CD4-positive, alpha-beta T cell treated with Interleukin-17A for 1 hour (primary cell): ENCODE data around the gene THAP11.

ENCODE experiments used
- DNase-seq: peaks from one replicate; pipeline ENCODE4 v3.0.0-alpha.2; 2020

THAP11 gene

GRCh38 chr16:67864594-67864993 is 22.5 kb downstream of the THAP11 start:
- DNase-seq, result no peak

- DNase-seq, result peak; percentile 35
These were observed 23.2 kb downstream of the THAP11 start for GRCh38 chr16:67865318-67865717.

GRCh38 chr16:67868290-67868689 is 26.2 kb downstream of the THAP11 start:
- no peak for DNase-seq

- DNase-seq, result no peak
These were observed 27.5 kb downstream of the THAP11 start for GRCh38 chr16:67869653-67870052.

GRCh38 chr16:67871256-67871655 is 29.1 kb downstream of the THAP11 start:
- DNase-seq, result no peak

GRCh38 chr16:67872131-67872630 is 30.1 kb downstream of the THAP11 start:
- no peak for DNase-seq

GRCh38 chr16:67872631-67873434 is 30.7 kb downstream of the THAP11 start, which contains the start of gene EDC4:
Gene EDC4, plus strand, starts transcription at chr16:67873052. Its CDS starts 210 bp downstream, at chr16:67873262.
- peak; percentile 91 for DNase-seq

GRCh38 chr16:67873435-67874370 is 31.6 kb downstream of the THAP11 start:
- no peak for DNase-seq

GRCh38 chr16:67874372-67874771 is 32.3 kb downstream of the THAP11 start:
- no peak for DNase-seq

GRCh38 chr16:67877064-67877463 is 34.9 kb downstream of the THAP11 start:
- DNase-seq, result no peak

- DNase-seq, result no peak
These were observed 36.1 kb downstream of the THAP11 start for GRCh38 chr16:67878232-67878631.

GRCh38 chr16:67878846-67879245 is 36.7 kb downstream of the THAP11 start:
- DNase-seq, result no peak

GRCh38 chr16:67879462-67879861 is 37.3 kb downstream of the THAP11 start:
- no peak for DNase-seq

GRCh38 chr16:67879936-67880335 is 37.8 kb downstream of the THAP11 start:
- DNase-seq, result no peak

GRCh38 chr16:67880584-67880983 is 38.5 kb downstream of the THAP11 start:
- no peak for DNase-seq

- no peak for DNase-seq
These were observed 39.6 kb downstream of the THAP11 start for GRCh38 chr16:67881621-67882161.

- no peak for DNase-seq
These were observed 40.4 kb downstream of the THAP11 start for GRCh38 chr16:67882374-67883145.

- no peak for DNase-seq
These were observed 41.2 kb downstream of the THAP11 start for GRCh38 chr16:67883146-67883871.

GRCh38 chr16:67883872-67884261 is 41.7 kb downstream of the THAP11 start:
- peak; percentile 74 for DNase-seq

- DNase-seq, result no peak
These were observed 42.6 kb downstream of the THAP11 start, which contains the start of gene NRN1L for GRCh38 chr16:67884684-67885083. Gene NRN1L, plus strand, starts transcription at chr16:67884885. Its CDS starts 19 bp downstream, at chr16:67884904.

- no peak for DNase-seq
These were observed 43.4 kb downstream of the THAP11 start for GRCh38 chr16:67885545-67885944.

GRCh38 chr16:67885976-67886375 is 43.9 kb downstream of the THAP11 start:
- no peak for DNase-seq
